Neural crest cell (in vitro differentiated cells): Measurements from ENCODE around the gene KRTAP5-9. TPM values are rescaled to one million over a fixed set of nuclear protein-coding genes. Genes with fewer than 3 reads are reported as not detected.

Experiments
- DNase-seq: peaks from one replicate; pipeline ENCODE4 v3.0.0; 2021; ENCODE audit warnings: low read depth, mixed read lengths, low spot score
- H3K27ac Mint-ChIP-seq: one replicate; pipeline ENCODE4 v1.8.0; 2021; ENCODE audit warnings: mild to moderate bottlenecking, mixed read lengths; ENCODE audit not compliant: unreplicated experiment
- H3K27me3 Mint-ChIP-seq: 2 replicates; pipeline ENCODE4 v1.8.0; 2021; ENCODE audit warnings: low read depth, mild to moderate bottlenecking, mixed read lengths
- H3K36me3 Mint-ChIP-seq: 2 replicates; pipeline ENCODE4 v1.8.0; 2021; ENCODE audit warnings: low read depth, mild to moderate bottlenecking, mixed read lengths
- H3K4me1 Mint-ChIP-seq: 2 replicates; pipeline ENCODE4 v1.8.0; 2021; ENCODE audit warnings: mixed read lengths
- H3K4me3 Mint-ChIP-seq: one replicate; pipeline ENCODE4 v1.8.0; 2021; ENCODE audit warnings: mild to moderate bottlenecking, mixed read lengths
- H3K9me3 Mint-ChIP-seq: 2 replicates; pipeline ENCODE4 v1.8.0; 2021; ENCODE audit warnings: mixed read lengths
- CTCF ChIP-seq: fragments of 200-600 bp; sonication (generic); conservative IDR thresholded peaks from 2 replicates; pipeline ENCODE4 v1.5.0; 2021; ENCODE audit warnings: antibody characterized with exemption, mild to moderate bottlenecking
- long read RNA-seq: library from polyadenylated mRNA; unstranded; transcript quantifications from one replicate; pipeline ENCODE4 v2.0.0, GENCODE V29; 2020
- total RNA-seq: library from RNA; stranded (reverse); gene quantifications from 2 replicates; pipeline ENCODE4 v1.2.1, GENCODE V29; 2021

KRTAP5-9 gene
- not detected in 2 replicates for total RNA-seq
- long read RNA-seq, result 0 reads

- Mint-ChIP-seq H3K9me3 (peaks cover 6% of the 10 kb centered on the region), H3K4me1 (no peaks in the 10 kb centered on the region), H3K36me3 (peaks cover 2% of the 10 kb centered on the region), H3K4me3 (no peak within 1 kb of the TSS), H3K27ac (no peak within 1 kb of the TSS), H3K27me3 (no peaks in the 10 kb centered on the region)
- DNase-seq, result no peak
- TF ChIP-seq CTCF, result no peak
These were observed at the start of gene KRTAP5-9 for GRCh38 chr11:71548120-71548519. KRTAP5-9 (plus strand) TSS chr11:71548420; CDS start chr11:71548658, 238 bp downstream.

GRCh38 chr11:71499125-71499524 is 49.1 kb upstream of the KRTAP5-9 start:
- no peak for DNase-seq
- Mint-ChIP-seq H3K27ac (peak overlapping the region; percentile 64), H3K27me3 (no peaks in the 10 kb centered on the region), H3K9me3 (no peaks in the 10 kb centered on the region), H3K36me3 (peaks cover 25% of the 10 kb centered on the region), H3K4me3 (no peak overlapping the region), H3K4me1 (no peaks in the 10 kb centered on the region)
- no peak for TF ChIP-seq CTCF

- Mint-ChIP-seq H3K9me3 (no peaks in the 10 kb centered on the region), H3K4me1 (peaks cover 3% of the 10 kb centered on the region), H3K27me3 (no peaks in the 10 kb centered on the region), H3K36me3 (peaks cover 22% of the 10 kb centered on the region), H3K27ac (no peak overlapping the region), H3K4me3 (no peak overlapping the region)
- no peak for TF ChIP-seq CTCF
- no peak for DNase-seq
These were observed 48.7 kb upstream of the KRTAP5-9 start for GRCh38 chr11:71499546-71499945.

GRCh38 chr11:71500601-71501021 is 47.6 kb upstream of the KRTAP5-9 start:
- Mint-ChIP-seq H3K27ac (no peak overlapping the region), H3K27me3 (no peaks in the 10 kb centered on the region), H3K4me3 (no peak overlapping the region), H3K9me3 (no peaks in the 10 kb centered on the region), H3K36me3 (peaks cover 16% of the 10 kb centered on the region), H3K4me1 (peaks cover 8% of the 10 kb centered on the region)
- DNase-seq, result no peak
- no peak for TF ChIP-seq CTCF

GRCh38 chr11:71501071-71501985 is 46.9 kb upstream of the KRTAP5-9 start:
- no peak for DNase-seq
- H3K4me3 Mint-ChIP-seq, result no peak overlapping the region
- H3K27ac Mint-ChIP-seq, result no peak overlapping the region
- H3K27me3 Mint-ChIP-seq, result no peaks in the 10 kb centered on the region
- peaks cover 18% of the 10 kb centered on the region for H3K36me3 Mint-ChIP-seq
- TF ChIP-seq CTCF, result no peak
- H3K4me1 Mint-ChIP-seq, result peaks cover 9% of the 10 kb centered on the region
- no peaks in the 10 kb centered on the region for H3K9me3 Mint-ChIP-seq
